Endodermal cell (in vitro differentiated cells): ENCODE measurements around the gene ADGRB3. TPM values are rescaled to one million over a fixed set of nuclear protein-coding genes. Genes with fewer than 3 reads are reported as not detected.

Experiments
- DNase-seq: peaks from one replicate; pipeline ENCODE4 v3.0.0-alpha.2; 2017
- H3K27ac ChIP-seq: 2 replicates; pipeline ENCODE4 v1.5.1; 2013; ENCODE audit warnings: mild to moderate bottlenecking, low read depth, low read length, moderate library complexity
- H3K27me3 ChIP-seq: 2 replicates; pipeline ENCODE4 v1.6.1; 2013; ENCODE audit warnings: mild to moderate bottlenecking, low read length, moderate library complexity; ENCODE audit not compliant: insufficient read depth, control insufficient read depth, poor library complexity, severe bottlenecking
- H3K36me3 ChIP-seq: 2 replicates; pipeline ENCODE4 v1.7.0; 2013; ENCODE audit warnings: mild to moderate bottlenecking, low read length, moderate library complexity; ENCODE audit not compliant: control insufficient read depth, insufficient read depth
- H3K4me1 ChIP-seq: one replicate; pipeline ENCODE4 v1.7.0; 2013; ENCODE audit warnings: low read length; ENCODE audit not compliant: control insufficient read depth, insufficient read depth
- H3K4me3 ChIP-seq: 2 replicates; pipeline ENCODE4 v1.5.1; 2013; ENCODE audit warnings: mild to moderate bottlenecking, low read length, moderate library complexity
- H3K9ac ChIP-seq: 2 replicates; pipeline ENCODE4 v1.6.1; 2013; ENCODE audit warnings: mild to moderate bottlenecking, low read length, moderate library complexity; ENCODE audit not compliant: poor library complexity, severe bottlenecking; ENCODE audit errors: extremely low read depth
- H3K9me3 ChIP-seq: 2 replicates; pipeline ENCODE4 v1.6.1; 2013; ENCODE audit warnings: mild to moderate bottlenecking, low read length, moderate library complexity; ENCODE audit not compliant: control insufficient read depth
- H3K27ac Mint-ChIP-seq: 2 replicates; pipeline ENCODE4 v1.8.0; 2020; ENCODE audit warnings: mixed read lengths
- H3K27me3 Mint-ChIP-seq: 2 replicates; pipeline ENCODE4 v1.8.0; 2021; ENCODE audit warnings: mild to moderate bottlenecking, mixed read lengths; ENCODE audit not compliant: insufficient read depth
- H3K36me3 Mint-ChIP-seq: 2 replicates; pipeline ENCODE4 v1.8.0; 2020; ENCODE audit warnings: low read depth, mixed read lengths
- H3K4me1 Mint-ChIP-seq: 2 replicates; pipeline ENCODE4 v1.8.0; 2020; ENCODE audit warnings: mixed read lengths
- H3K4me3 Mint-ChIP-seq: 2 replicates; pipeline ENCODE4 v1.8.0; 2020; ENCODE audit warnings: mild to moderate bottlenecking, moderate library complexity, mixed read lengths
- H3K9me3 Mint-ChIP-seq: 2 replicates; pipeline ENCODE4 v1.8.0; 2020; ENCODE audit warnings: mild to moderate bottlenecking, mixed read lengths
- WGBS, 2 experiments: methylation state at CpG; one replicate each; pipeline versions ENCODE4 v1.1.5 to v1.1.7; 2013; ENCODE audit warnings: missing lambda C conversion rate in 2 of 2, mixed read lengths in 1 of 2; ENCODE audit not compliant: insufficient coverage in 1 of 2, insufficient read length in 1 of 2; 5-methylcytosine and 5-hydroxymethylcytosine counted together
- total RNA-seq, 2 donors: library from RNA; stranded (reverse); fragmentation: NEBNext Ultra II Directional in 1 of 2; extraction: Animal tissue kit (Norgen Biotek cat#: 25700) in 1 of 2; gene quantifications; 2 replicates in 1 of 2; 3 replicates in 1 of 2; pipeline ENCODE4 v1.2.1, GENCODE V29; 2021
- TF ChIP-seq, protein P1 (sequence below): fragments of 200-600 bp; sonication (generic); conservative IDR thresholded peaks from 2 replicates; pipeline ENCODE4 v1.5.0; 2021; ENCODE audit warnings: antibody characterized with exemption, mild to moderate bottlenecking

The ADGRB3 gene
- total RNA-seq, 2 donors from 2014 or later = 0.33 to 1.3 TPM

DNA sequence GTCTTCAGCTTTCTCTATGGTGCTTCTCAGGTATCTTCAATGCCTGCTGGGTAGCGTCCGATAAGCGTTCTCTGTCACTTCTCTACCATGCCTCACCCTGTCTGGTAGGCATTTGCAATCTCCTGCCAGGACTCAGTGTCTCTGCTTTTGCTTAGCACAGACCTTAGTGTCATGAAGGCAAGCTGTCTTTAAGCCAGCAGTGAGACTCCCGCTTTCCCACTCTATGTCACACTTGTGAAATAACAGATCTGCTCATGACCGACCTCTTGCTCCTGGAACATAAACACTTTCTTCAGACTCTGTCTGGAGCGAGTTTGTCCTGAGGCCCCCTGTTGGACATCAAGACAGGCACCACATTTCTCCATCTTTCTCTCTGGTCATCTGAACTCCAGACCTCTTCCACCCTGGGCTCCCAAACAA is 17.0 kb downstream of the ADGRB3 start:
- no peaks in the 10 kb centered on the region for H3K4me1 Mint-ChIP-seq
- Histone ChIP-seq H3K36me3 (no peaks in the 10 kb centered on the region), H3K4me1 (no peaks in the 10 kb centered on the region), H3K4me3 (no peak overlapping the region), H3K9me3 (no peaks in the 10 kb centered on the region), H3K27ac (no peak overlapping the region), H3K9ac (no peak overlapping the region), H3K27me3 (no peaks in the 10 kb centered on the region)
- DNase-seq = peak; percentile 44
- H3K36me3 Mint-ChIP-seq = no peaks in the 10 kb centered on the region
- no peak overlapping the region for H3K4me3 Mint-ChIP-seq
- no peaks in the 10 kb centered on the region for H3K27me3 Mint-ChIP-seq
- no peaks in the 10 kb centered on the region for H3K9me3 Mint-ChIP-seq
- TF ChIP-seq, protein P1, sequence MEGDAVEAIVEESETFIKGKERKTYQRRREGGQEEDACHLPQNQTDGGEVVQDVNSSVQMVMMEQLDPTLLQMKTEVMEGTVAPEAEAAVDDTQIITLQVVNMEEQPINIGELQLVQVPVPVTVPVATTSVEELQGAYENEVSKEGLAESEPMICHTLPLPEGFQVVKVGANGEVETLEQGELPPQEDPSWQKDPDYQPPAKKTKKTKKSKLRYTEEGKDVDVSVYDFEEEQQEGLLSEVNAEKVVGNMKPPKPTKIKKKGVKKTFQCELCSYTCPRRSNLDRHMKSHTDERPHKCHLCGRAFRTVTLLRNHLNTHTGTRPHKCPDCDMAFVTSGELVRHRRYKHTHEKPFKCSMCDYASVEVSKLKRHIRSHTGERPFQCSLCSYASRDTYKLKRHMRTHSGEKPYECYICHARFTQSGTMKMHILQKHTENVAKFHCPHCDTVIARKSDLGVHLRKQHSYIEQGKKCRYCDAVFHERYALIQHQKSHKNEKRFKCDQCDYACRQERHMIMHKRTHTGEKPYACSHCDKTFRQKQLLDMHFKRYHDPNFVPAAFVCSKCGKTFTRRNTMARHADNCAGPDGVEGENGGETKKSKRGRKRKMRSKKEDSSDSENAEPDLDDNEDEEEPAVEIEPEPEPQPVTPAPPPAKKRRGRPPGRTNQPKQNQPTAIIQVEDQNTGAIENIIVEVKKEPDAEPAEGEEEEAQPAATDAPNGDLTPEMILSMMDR = peak; percentile 67
- WGBS, 2 experiments = 83 to 92% methylated on average over 4 to 6 of the region's 6 CpGs
- no peak overlapping the region for H3K27ac Mint-ChIP-seq

DNA sequence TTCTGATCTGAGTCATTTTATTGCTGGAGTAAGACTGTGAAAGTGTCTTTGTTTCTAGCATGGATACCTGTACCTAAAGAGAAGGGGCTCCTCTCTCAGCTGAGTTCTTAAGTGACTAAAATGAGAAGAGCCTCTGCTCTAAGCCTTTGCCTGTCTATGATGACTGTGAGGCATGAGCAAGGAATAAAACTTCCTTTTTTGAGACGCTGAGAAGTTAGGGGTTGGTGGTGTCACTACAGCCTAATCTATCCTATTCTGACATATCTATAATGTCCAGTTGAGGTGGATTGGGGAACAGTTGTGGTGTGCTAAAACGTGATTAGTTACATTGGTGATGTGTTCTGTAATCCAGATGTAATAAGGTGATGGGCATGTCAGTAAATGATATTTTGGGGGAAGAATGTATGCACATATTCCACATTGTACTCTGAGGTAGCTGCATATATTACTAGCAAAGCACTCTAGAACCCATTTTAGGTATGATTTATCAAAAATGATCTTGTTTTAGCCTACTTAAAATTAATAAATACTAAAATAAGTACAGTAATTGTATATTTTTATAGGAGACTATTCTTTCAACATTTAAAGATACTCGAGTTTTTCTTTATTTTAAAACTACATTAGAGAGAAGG is 18.1 kb downstream of the ADGRB3 start:
- no peak for DNase-seq
- H3K36me3 Mint-ChIP-seq = no peaks in the 10 kb centered on the region
- no peak overlapping the region for H3K27ac Mint-ChIP-seq
- Histone ChIP-seq H3K4me1 (no peaks in the 10 kb centered on the region), H3K27me3 (no peaks in the 10 kb centered on the region), H3K9ac (no peak overlapping the region), H3K9me3 (no peaks in the 10 kb centered on the region), H3K4me3 (no peak overlapping the region), H3K36me3 (no peaks in the 10 kb centered on the region), H3K27ac (no peak overlapping the region)
- H3K27me3 Mint-ChIP-seq = no peaks in the 10 kb centered on the region
- WGBS, 2 experiments = 94% methylated on average over 2 of the region's 3 CpGs; no CpG with 5 or more reads in 1 of the 2 experiments
- H3K4me1 Mint-ChIP-seq = no peaks in the 10 kb centered on the region
- H3K9me3 Mint-ChIP-seq = no peaks in the 10 kb centered on the region
- no peak overlapping the region for H3K4me3 Mint-ChIP-seq
- TF ChIP-seq, protein P1 = no peak

DNA sequence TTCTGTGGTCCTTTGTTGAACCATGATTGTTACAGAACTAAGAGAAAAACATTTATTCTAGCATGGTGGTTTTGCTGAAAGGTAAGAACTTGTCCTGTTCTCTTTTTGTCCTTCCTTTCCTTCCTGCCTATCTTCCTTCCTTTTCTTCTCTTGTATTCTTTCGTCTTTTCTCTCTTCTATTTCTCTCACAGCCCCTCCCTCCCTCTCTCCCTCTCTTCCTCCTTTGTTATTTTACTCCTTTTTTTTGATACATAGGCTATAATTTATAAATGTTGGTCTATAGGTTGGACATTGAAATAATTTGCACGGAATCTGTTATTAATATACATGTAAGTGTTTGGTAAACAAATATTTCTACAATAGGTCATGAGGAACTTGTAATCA is 18.6 kb downstream of the ADGRB3 start:
- Mint-ChIP-seq H3K27ac (no peak overlapping the region), H3K27me3 (no peaks in the 10 kb centered on the region), H3K36me3 (no peaks in the 10 kb centered on the region), H3K4me1 (no peaks in the 10 kb centered on the region), H3K4me3 (no peak overlapping the region), H3K9me3 (no peaks in the 10 kb centered on the region)
- H3K27ac ChIP-seq = no peak overlapping the region
- no peaks in the 10 kb centered on the region for H3K27me3 ChIP-seq
- no peaks in the 10 kb centered on the region for H3K4me1 ChIP-seq
- TF ChIP-seq, protein P1 = no peak
- no peaks in the 10 kb centered on the region for H3K36me3 ChIP-seq
- no peak overlapping the region for H3K9ac ChIP-seq
- WGBS, 2 experiments = 100% methylated on average over 2 of the region's 2 CpGs; no CpG with 5 or more reads in 1 of the 2 experiments
- no peak overlapping the region for H3K4me3 ChIP-seq
- H3K9me3 ChIP-seq = no peaks in the 10 kb centered on the region
- no peak for DNase-seq
